Measurements from ENCODE around the gene ITGAX.

GRCh38 chr16:31401436-31401835 is 46.5 kb downstream of the ITGAX start:
- TF ChIP-seq POLR2A (IDR thresholded peaks at IDR 0.05; ENCODE audit: low read depth, low read length) (no peak), POLR2AphosphoS5 (IDR thresholded peaks at IDR 0.05; ENCODE audit: low read depth, low read length) (no peak)

All from GM12892 (cell line).